ENCODE data around the gene FBP1. TPM values are rescaled to one million over a fixed set of nuclear protein-coding genes. Genes with fewer than 3 reads are reported as not detected.

The FBP1 gene
- total RNA-seq, 1 experiment from 2014 or later, result 2.3 TPM

GRCh38 chr9:94632737-94633136 lies 6.6 kb downstream of the FBP1 start:
- H3K4me1 ChIP-seq, result peaks cover 6% of the 10 kb centered on the region
- no peaks in the 10 kb centered on the region for H3K36me3 Mint-ChIP-seq (ENCODE audit: insufficient read depth, unreplicated experiment)
- no peak overlapping the region for H3K4me3 ChIP-seq (ENCODE audit: low read depth, low read length)
- ChIA-PET CTCF (no interaction called here), POLR2A (no interaction called here)
- DNase-seq, result no peak
- BruUV-seq (replicated peaks), result no TSS peak
- H3K36me3 ChIP-seq (ENCODE audit: control insufficient read depth, insufficient read depth, low read length), result no peaks in the 10 kb centered on the region
- TF ChIP-seq CTCF (IDR thresholded peaks at IDR 0.05; ENCODE audit: insufficient read depth in 1 of 2, low read depth in 1 of 2, low read length in 1 of 2, severe bottlenecking in 1 of 2, unreplicated experiment in 1 of 2), result no peak
- no peaks in the 10 kb centered on the region for H3K27me3 Mint-ChIP-seq (ENCODE audit: insufficient read depth, unreplicated experiment)
- no peak overlapping the region for H3K4me3 Mint-ChIP-seq (ENCODE audit: unreplicated experiment)
- H3K4me1 Mint-ChIP-seq (ENCODE audit: low read depth, unreplicated experiment), result peaks cover 6% of the 10 kb centered on the region
- intact Hi-C loops (cut with micrococcal nuclease; ENCODE audit: unreplicated experiment), result no loop called here
- H3K9me3 Mint-ChIP-seq (ENCODE audit: unreplicated experiment), result no peaks in the 10 kb centered on the region
- H3K9me3 ChIP-seq, result no peaks in the 10 kb centered on the region
- no peaks in the 10 kb centered on the region for H3K27me3 ChIP-seq (replicated peaks; ENCODE audit: control insufficient read depth, insufficient read depth, low read length)
- H3K27ac Mint-ChIP-seq (ENCODE audit: unreplicated experiment), result no peak overlapping the region

GRCh38 chr9:94631599-94631998 lies 7.7 kb downstream of the FBP1 start:
- BruUV-seq (replicated peaks), result no TSS peak
- intact Hi-C loops (cut with micrococcal nuclease; ENCODE audit: unreplicated experiment), result no loop called here
- H3K4me3 ChIP-seq (ENCODE audit: low read depth, low read length), result no peak overlapping the region
- ChIA-PET CTCF (no interaction called here), POLR2A (no interaction called here)
- H3K9me3 ChIP-seq, result no peaks in the 10 kb centered on the region
- H3K36me3 ChIP-seq (ENCODE audit: control insufficient read depth, insufficient read depth, low read length), result no peaks in the 10 kb centered on the region
- Mint-ChIP-seq H3K27ac (ENCODE audit: unreplicated experiment) (no peak overlapping the region), H3K9me3 (ENCODE audit: unreplicated experiment) (no peaks in the 10 kb centered on the region), H3K4me1 (ENCODE audit: low read depth, unreplicated experiment) (peaks cover 6% of the 10 kb centered on the region), H3K27me3 (ENCODE audit: insufficient read depth, unreplicated experiment) (no peaks in the 10 kb centered on the region), H3K4me3 (ENCODE audit: unreplicated experiment) (no peak overlapping the region), H3K36me3 (ENCODE audit: insufficient read depth, unreplicated experiment) (no peaks in the 10 kb centered on the region)
- no peak for TF ChIP-seq CTCF (IDR thresholded peaks at IDR 0.05; ENCODE audit: insufficient read depth in 1 of 2, low read depth in 1 of 2, low read length in 1 of 2, severe bottlenecking in 1 of 2, unreplicated experiment in 1 of 2)
- H3K27me3 ChIP-seq (replicated peaks; ENCODE audit: control insufficient read depth, insufficient read depth, low read length), result no peaks in the 10 kb centered on the region
- DNase-seq, result no peak
- H3K4me1 ChIP-seq, result peaks cover 6% of the 10 kb centered on the region

- no peaks in the 10 kb centered on the region for H3K36me3 Mint-ChIP-seq (ENCODE audit: insufficient read depth, unreplicated experiment)
- intact Hi-C loops (cut with micrococcal nuclease; ENCODE audit: unreplicated experiment), result no loop called here
- H3K36me3 ChIP-seq (ENCODE audit: control insufficient read depth, insufficient read depth, low read length), result no peaks in the 10 kb centered on the region
- no peak for DNase-seq
- H3K4me3 ChIP-seq (ENCODE audit: low read depth, low read length), result no peak overlapping the region
- CTCF ChIA-PET, result no interaction called here
- no peaks in the 10 kb centered on the region for H3K9me3 Mint-ChIP-seq (ENCODE audit: unreplicated experiment)
- H3K27me3 Mint-ChIP-seq (ENCODE audit: insufficient read depth, unreplicated experiment), result no peaks in the 10 kb centered on the region
- peaks cover 6% of the 10 kb centered on the region for H3K4me1 ChIP-seq
- H3K4me1 Mint-ChIP-seq (ENCODE audit: low read depth, unreplicated experiment), result peaks cover 6% of the 10 kb centered on the region
- H3K9me3 ChIP-seq, result no peaks in the 10 kb centered on the region
- H3K4me3 Mint-ChIP-seq (ENCODE audit: unreplicated experiment), result no peak overlapping the region
- no peak overlapping the region for H3K27ac Mint-ChIP-seq (ENCODE audit: unreplicated experiment)
- no peak for TF ChIP-seq CTCF (IDR thresholded peaks at IDR 0.05; ENCODE audit: insufficient read depth in 1 of 2, low read depth in 1 of 2, low read length in 1 of 2, severe bottlenecking in 1 of 2, unreplicated experiment in 1 of 2)
- POLR2A ChIA-PET, result no interaction called here
- no TSS peak for BruUV-seq (replicated peaks)
- H3K27me3 ChIP-seq (replicated peaks; ENCODE audit: control insufficient read depth, insufficient read depth, low read length), result no peaks in the 10 kb centered on the region
Observed at GRCh38 chr9:94630833-94631232, 8.5 kb downstream of the FBP1 start.
